NCI-H146 treated with DMSO at 0.1 percent for 48 hours (cell line): ENCODE data around the gene CMPK1.
"Not testable (repeated sequence)": the region's sequence is repeated elsewhere in the genome, so short reads cannot be mapped to it uniquely, and the experiment has no call there.

Experiments used
- DNase-seq: peaks from one replicate; lab custom pipeline; 2025; ENCODE audit not compliant: unreplicated experiment; lab: John Stamatoyannopoulos, UW

CMPK1 gene

GRCh38 chr1:47333578-47333921 is at the start of gene CMPK1:
Gene CMPK1 (plus strand): TSS chr1:47333790. CDS start chr1:47333946, 156 bp downstream.
- peak; percentile 64 for DNase-seq

GRCh38 chr1:47288116-47288515 is 45.5 kb upstream of the CMPK1 start:
- not testable (repeated sequence) for DNase-seq

GRCh38 chr1:47294863-47295262 is 38.7 kb upstream of the CMPK1 start:
- DNase-seq = not testable (repeated sequence)

GRCh38 chr1:47295579-47295978 is 38.0 kb upstream of the CMPK1 start:
- DNase-seq = no peak

- no peak for DNase-seq
Measured at GRCh38 chr1:47298025-47298699, 35.4 kb upstream of the CMPK1 start.

- no peak for DNase-seq
Measured at GRCh38 chr1:47302472-47302871, 31.1 kb upstream of the CMPK1 start.

- DNase-seq = no peak
Measured at GRCh38 chr1:47309427-47309826, 24.2 kb upstream of the CMPK1 start.

GRCh38 chr1:47313915-47314664 is 19.5 kb upstream of the CMPK1 start, which contains the start of gene STIL:
Gene STIL (minus strand): TSS chr1:47314147. CDS start chr1:47310319, 3,828 bp downstream.
- peak; percentile 93 for DNase-seq

- DNase-seq = no peak
Measured at GRCh38 chr1:47317841-47318240, 15.7 kb upstream of the CMPK1 start.

GRCh38 chr1:47319968-47320367 is 13.6 kb upstream of the CMPK1 start:
- not testable (repeated sequence) for DNase-seq

- no peak for DNase-seq
Measured at GRCh38 chr1:47323599-47324031, 10.0 kb upstream of the CMPK1 start.

- DNase-seq = no peak
Measured at GRCh38 chr1:47324682-47325081, 8.9 kb upstream of the CMPK1 start.

- DNase-seq = peak; percentile 56
Measured at GRCh38 chr1:47325528-47325927, 8.1 kb upstream of the CMPK1 start.

- DNase-seq = no peak
Measured at GRCh38 chr1:47326271-47326670, 7.3 kb upstream of the CMPK1 start.

- DNase-seq = no peak
Measured at GRCh38 chr1:47328992-47329391, 4.6 kb upstream of the CMPK1 start.

GRCh38 chr1:47330212-47330611 is 3.4 kb upstream of the CMPK1 start:
- no peak for DNase-seq

- no peak for DNase-seq
Measured at GRCh38 chr1:47331875-47332274, 1.7 kb upstream of the CMPK1 start.

- DNase-seq = no peak
Measured at GRCh38 chr1:47332779-47333577, 612 bp upstream of the CMPK1 start.

GRCh38 chr1:47333922-47334764 is 553 bp downstream of the CMPK1 start:
- DNase-seq = peak; percentile 47

GRCh38 chr1:47334765-47335435 is 1.3 kb downstream of the CMPK1 start:
- no peak for DNase-seq
